Measurements from ENCODE around the gene PPIB.
"Not testable (repeated sequence)": the region's sequence is repeated elsewhere in the genome, so short reads cannot be mapped to it uniquely, and the experiment has no call there.

PPIB gene

DNA sequence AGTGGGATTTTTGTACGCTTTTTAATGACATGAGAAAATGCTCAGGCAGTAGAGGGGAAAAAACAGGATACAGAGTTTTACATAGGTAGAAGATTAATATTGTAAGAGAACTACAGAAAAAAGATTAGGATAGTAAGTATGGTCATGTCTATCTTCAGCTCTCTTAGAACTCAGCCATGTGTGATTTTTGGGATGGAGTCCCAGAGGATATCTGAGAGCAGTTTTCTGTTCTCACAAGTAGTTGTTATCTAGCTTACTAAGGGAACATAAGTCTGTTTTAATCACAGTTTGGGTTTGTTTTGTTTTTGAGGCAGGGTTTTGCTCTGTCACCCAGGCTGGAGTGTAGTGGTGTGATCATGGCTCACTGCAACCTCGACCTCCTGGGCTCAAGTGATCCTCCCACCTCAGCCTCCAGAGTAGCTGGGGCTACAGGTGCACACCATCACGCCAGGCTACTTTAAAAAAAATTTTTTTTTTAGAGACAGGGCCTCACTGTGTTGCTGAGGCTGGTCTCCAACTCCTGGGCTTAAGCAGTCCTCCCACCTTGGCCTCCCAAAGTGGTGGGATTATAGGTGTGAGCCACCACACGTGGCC is 52.6 kb downstream of the PPIB start:
- not testable (repeated sequence) for H3K4me1 ChIP-seq (ENCODE audit: control insufficient read depth, insufficient read depth, low read length, poor library complexity, severe bottlenecking); H3K27me3 ChIP-seq (replicated peaks; ENCODE audit: control insufficient read depth, insufficient read depth, low read length, poor library complexity, severe bottlenecking); DNase-seq; H3K27ac ChIP-seq (ENCODE audit: insufficient read depth, low read length, poor library complexity, severe bottlenecking); H3K4me3 ChIP-seq (ENCODE audit: insufficient read depth, low read depth, low read length, poor library complexity, severe bottlenecking); H3K9me3 ChIP-seq (ENCODE audit: control insufficient read depth, low read length)
- H3K36me3 ChIP-seq (ENCODE audit: control insufficient read depth, insufficient read depth, low read length) = peaks cover 30% of the 10 kb centered on the region

DNA sequence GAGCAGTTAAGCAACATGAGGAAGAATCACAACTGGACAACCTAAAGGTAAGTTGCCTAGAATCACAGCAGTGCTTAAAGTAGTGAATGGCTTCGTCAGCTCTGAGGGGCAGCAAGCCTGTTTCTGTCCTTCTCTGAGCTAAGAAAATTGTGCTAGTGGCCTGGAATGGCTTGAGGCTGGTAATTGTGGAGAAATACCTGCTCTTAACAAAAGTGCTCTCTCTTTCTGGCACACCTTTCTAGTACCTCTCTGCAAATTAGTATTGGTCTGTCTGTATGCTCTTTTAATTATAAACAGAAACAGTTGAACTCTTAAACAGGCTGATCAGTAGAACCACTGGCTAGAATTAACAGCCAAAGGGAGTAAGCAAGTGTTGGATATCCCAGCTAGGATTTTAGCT is 55.5 kb downstream of the PPIB start:
- Histone ChIP-seq H3K36me3 (ENCODE audit: control insufficient read depth, insufficient read depth, low read length) (peaks cover 2% of the 10 kb centered on the region), H3K27me3 (replicated peaks; ENCODE audit: control insufficient read depth, insufficient read depth, low read length, poor library complexity, severe bottlenecking) (no peaks in the 10 kb centered on the region), H3K27ac (ENCODE audit: insufficient read depth, low read length, poor library complexity, severe bottlenecking) (no peak overlapping the region), H3K4me3 (ENCODE audit: insufficient read depth, low read depth, low read length, poor library complexity, severe bottlenecking) (no peak overlapping the region), H3K9me3 (ENCODE audit: control insufficient read depth, low read length) (no peaks in the 10 kb centered on the region), H3K4me1 (ENCODE audit: control insufficient read depth, insufficient read depth, low read length, poor library complexity, severe bottlenecking) (peaks cover 9% of the 10 kb centered on the region)
- DNase-seq = no peak

Measured in effector memory CD4-positive, alpha-beta T cell (primary cell).